Gastroesophageal sphincter (tissue), 3 donors: ENCODE data around the gene BPTF.
"Not testable (repeated sequence)": the region's sequence is repeated elsewhere in the genome, so short reads cannot be mapped to it uniquely, and the experiment has no call there.

Source experiments
- POLR2A ChIP-seq, 2 donors: fragments of 450-650 bp; IDR thresholded peaks; one replicate each; pipeline ENCODE4 v1.6.1; 2017; ENCODE audit warnings: antibody characterized with exemption in 2 of 2, mild to moderate bottlenecking in 2 of 2, moderate library complexity in 1 of 2
- TF ChIP-seq, protein P1 (sequence below), 4 experiments: fragments of 200-600 bp in 2 of 4; fragments of 450-650 bp in 2 of 4; sonication (generic) in 1 of 4; IDR thresholded peaks; one replicate each; pipeline ENCODE4 v1.5.1; 2017 to 2019; ENCODE audit warnings: antibody characterized with exemption in 4 of 4, mild to moderate bottlenecking in 2 of 4, moderate library complexity in 2 of 4

GRCh38 chr17:67848846-67849245, 23.5 kb downstream of the BPTF start:
- TF ChIP-seq POLR2A (IDR thresholded peaks at IDR 0.05): not testable (repeated sequence)
- TF ChIP-seq, protein P1, sequence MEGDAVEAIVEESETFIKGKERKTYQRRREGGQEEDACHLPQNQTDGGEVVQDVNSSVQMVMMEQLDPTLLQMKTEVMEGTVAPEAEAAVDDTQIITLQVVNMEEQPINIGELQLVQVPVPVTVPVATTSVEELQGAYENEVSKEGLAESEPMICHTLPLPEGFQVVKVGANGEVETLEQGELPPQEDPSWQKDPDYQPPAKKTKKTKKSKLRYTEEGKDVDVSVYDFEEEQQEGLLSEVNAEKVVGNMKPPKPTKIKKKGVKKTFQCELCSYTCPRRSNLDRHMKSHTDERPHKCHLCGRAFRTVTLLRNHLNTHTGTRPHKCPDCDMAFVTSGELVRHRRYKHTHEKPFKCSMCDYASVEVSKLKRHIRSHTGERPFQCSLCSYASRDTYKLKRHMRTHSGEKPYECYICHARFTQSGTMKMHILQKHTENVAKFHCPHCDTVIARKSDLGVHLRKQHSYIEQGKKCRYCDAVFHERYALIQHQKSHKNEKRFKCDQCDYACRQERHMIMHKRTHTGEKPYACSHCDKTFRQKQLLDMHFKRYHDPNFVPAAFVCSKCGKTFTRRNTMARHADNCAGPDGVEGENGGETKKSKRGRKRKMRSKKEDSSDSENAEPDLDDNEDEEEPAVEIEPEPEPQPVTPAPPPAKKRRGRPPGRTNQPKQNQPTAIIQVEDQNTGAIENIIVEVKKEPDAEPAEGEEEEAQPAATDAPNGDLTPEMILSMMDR (IDR thresholded peaks at IDR 0.05): not testable (repeated sequence)
